ENCODE results near the gene ZNF783.

DNA sequence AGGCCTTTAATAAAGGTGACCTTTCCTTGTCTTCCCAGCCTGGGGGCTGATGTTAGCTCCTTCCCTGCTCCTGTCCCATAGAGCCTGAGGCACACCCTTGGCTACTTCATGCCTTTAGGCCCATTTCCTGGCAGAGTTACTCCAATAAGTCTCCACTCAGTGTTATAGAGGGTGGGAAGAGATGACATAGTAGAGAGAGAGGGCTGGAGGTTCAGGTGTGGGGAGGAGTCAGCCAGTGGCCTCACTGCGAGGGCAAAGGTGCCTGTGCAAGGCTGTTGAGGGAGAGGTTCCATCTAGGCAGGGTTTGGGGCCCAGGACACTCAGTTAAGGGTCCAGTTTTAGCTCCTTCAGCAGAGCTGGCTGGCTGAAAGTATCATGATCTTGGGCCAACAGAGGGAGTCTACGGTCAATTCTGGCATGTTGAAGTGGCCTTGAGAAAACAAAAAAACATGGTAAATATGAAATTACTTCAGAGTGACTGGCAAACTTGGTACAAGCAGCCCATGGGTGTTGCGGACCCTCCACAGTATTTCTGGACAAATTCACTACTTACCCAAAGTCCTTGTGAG lies 67.9 kb downstream of the ZNF783 start:
- TF ChIP-seq, protein P1, sequence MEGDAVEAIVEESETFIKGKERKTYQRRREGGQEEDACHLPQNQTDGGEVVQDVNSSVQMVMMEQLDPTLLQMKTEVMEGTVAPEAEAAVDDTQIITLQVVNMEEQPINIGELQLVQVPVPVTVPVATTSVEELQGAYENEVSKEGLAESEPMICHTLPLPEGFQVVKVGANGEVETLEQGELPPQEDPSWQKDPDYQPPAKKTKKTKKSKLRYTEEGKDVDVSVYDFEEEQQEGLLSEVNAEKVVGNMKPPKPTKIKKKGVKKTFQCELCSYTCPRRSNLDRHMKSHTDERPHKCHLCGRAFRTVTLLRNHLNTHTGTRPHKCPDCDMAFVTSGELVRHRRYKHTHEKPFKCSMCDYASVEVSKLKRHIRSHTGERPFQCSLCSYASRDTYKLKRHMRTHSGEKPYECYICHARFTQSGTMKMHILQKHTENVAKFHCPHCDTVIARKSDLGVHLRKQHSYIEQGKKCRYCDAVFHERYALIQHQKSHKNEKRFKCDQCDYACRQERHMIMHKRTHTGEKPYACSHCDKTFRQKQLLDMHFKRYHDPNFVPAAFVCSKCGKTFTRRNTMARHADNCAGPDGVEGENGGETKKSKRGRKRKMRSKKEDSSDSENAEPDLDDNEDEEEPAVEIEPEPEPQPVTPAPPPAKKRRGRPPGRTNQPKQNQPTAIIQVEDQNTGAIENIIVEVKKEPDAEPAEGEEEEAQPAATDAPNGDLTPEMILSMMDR (IDR thresholded peaks at IDR 0.05 in 8 of 11, conservative IDR thresholded peaks at IDR 0.05 in 3 of 11): no peak
- TF ChIP-seq POLR2A (IDR thresholded peaks at IDR 0.05): no peak

Measured in spleen (tissue), 7 donors.